Loucy (cell line): ENCODE measurements around the gene FTL.

Experiments used
- CTCF ChIP-seq: fragments of 200-600 bp; sonication (generic); conservative IDR thresholded peaks from 2 replicates; pipeline ENCODE4 v1.5.1; 2014; ENCODE audit warnings: mild to moderate bottlenecking, antibody characterized with exemption, low read length
- EZH2phosphoT487 ChIP-seq: fragments of 200-600 bp; IDR thresholded peaks from 2 replicates; pipeline ENCODE4 v1.6.1; 2018; ENCODE audit warnings: antibody characterized with exemption, mild to moderate bottlenecking, moderate library complexity, borderline replicate concordance

GRCh38 chr19:49004133-49004532 is 39.0 kb downstream of the FTL start:
- no peak for TF ChIP-seq EZH2phosphoT487
- no peak for TF ChIP-seq CTCF
